HAP-1 (cell line): ENCODE data around the gene PDLIM4.
A peak's percentile ranks its signal among the peaks of the same experiment; 100 is the strongest.

Experiments used
- DNase-seq, 2 experiments: peaks; one replicate each; pipeline ENCODE4 v3.0.0-alpha.2; 2016 to 2020; ENCODE audit warnings: low spot score in 2 of 2
- H3K27me3 ChIP-seq: fragments of 250-450 bp; sonication (Bioruptor Pico); 2 replicates; pipeline ENCODE4 v1.5.1; 2020; ENCODE audit warnings: low read depth, mild to moderate bottlenecking, moderate library complexity
- H3K36me3 ChIP-seq: fragments of 250-450 bp; sonication (Bioruptor Pico); replicated peaks from 2 replicates; pipeline ENCODE4 v1.5.1; 2020; ENCODE audit warnings: mild to moderate bottlenecking
- H3K4me1 ChIP-seq: fragments of 250-450 bp; sonication (Bioruptor Pico); 2 replicates; pipeline ENCODE4 v1.5.1; 2020; ENCODE audit warnings: mild to moderate bottlenecking
- H3K4me3 ChIP-seq: fragments of 250-450 bp; sonication (Bioruptor Pico); 2 replicates; pipeline ENCODE4 v1.5.1; 2020; ENCODE audit warnings: mild to moderate bottlenecking, moderate library complexity
- H3K9me3 ChIP-seq: fragments of 250-450 bp; sonication (Bioruptor Pico); 2 replicates; pipeline ENCODE4 v1.5.1; 2020; ENCODE audit warnings: mild to moderate bottlenecking, moderate library complexity
- in situ Hi-C: fragments of 300-500 bp; cut with MboI; formaldehyde crosslinking; loops from 3 replicates; pipeline ENCODE4 v1.14.3; 2020; ENCODE audit warnings: low sequenced_read_pairs, inconsistent platforms, mixed read lengths

The PDLIM4 gene

DNA sequence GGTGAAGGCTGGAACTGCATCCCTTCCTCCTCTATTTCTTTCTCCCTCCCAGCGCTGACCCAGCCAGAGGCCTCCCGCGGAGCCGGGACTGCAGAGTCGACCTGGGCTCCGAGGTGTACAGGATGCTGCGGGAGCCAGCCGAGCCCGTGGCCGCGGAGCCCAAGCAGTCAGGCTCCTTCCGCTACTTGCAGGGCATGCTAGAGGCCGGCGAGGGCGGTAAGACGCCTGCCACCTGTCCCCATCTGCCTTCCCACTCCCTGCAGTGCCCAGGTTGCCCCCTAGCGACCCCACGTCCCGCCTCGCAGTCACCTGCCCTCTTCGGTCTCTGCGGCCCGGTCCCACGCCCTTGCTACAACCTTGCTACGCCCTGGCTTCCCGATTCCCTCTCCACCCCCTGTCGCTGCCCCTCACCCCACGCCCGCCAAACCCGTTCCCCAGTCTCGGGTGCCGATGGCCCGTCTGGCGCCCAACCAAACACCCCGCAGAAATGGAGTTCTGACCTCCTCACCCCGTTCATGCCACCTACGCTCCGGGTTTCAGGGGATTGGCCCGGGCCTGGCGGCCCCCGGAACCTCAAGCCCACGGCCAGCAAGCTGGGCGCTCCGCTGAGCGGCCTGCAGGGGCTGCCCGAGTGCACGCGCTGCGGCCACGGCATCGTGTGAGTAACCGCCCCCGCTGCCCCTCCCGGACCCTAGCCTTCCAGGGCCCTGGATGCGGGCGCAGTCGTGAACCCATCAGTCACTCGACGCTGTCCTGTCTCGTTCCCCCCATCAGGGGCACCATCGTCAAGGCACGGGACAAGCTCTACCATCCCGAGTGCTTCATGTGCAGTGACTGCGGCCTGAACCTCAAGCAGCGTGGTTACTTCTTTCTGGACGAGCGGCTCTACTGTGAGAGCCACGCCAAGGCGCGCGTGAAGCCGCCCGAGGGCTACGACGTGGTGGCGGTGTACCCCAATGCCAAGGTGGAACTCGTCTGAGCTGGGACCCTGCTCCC is 14.1 kb downstream of the PDLIM4 start:
- DNase-seq: peak in 1 of 2 experiments; percentile 4
- in situ Hi-C loops: loop anchor here (10.0 kb wide), 1 partner anchor 233 kb away; no protein-coding TSS in a partner anchor
- H3K27me3 ChIP-seq: no peaks in the 10 kb centered on the region
- no peaks in the 10 kb centered on the region for H3K4me1 ChIP-seq
- no peaks in the 10 kb centered on the region for H3K36me3 ChIP-seq
- no peaks in the 10 kb centered on the region for H3K9me3 ChIP-seq
- no peak overlapping the region for H3K4me3 ChIP-seq

DNA sequence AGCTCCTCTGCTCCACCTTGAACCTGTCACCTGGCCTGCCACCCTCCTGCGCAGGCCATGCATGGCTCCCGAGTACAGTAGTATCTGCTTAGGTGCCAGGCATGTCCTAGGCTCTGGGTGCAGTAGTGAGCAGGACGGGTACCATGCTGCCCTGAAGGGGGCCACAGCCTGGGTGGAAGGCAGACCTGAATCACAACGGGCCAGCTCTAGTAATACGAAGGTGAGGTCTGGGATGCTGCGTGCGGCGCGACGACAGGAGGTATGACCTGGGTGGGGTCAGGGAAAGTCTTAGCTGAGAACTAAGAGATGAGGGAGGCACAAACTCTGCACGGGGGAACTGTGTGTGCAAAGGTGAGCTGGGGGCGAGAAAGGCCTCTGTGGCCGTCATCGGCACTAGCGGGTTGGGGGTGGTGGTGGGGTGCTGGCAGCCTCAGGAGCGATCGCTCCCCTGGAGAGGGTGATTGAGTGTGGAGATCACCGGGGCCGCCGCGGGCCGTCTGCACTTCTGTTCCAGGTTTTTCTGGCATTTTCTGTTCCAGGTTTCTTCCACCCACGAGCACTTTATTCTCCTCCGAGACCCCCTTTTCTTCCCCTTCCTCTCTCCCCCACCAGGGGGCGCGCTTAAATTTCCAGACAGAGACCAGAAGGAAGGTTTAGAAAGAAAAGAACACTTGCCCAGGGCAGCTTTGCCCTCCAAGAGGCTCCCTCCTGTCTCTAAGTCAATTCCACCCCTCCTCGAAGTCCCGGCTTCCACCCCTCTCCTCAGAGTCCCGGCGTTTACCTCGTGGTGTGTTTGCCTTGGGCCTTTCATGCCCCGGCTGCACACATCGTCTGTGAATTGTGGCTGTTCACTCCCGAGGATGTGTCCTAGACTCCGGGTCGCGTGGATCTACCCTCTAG is 15.1 kb downstream of the PDLIM4 start:
- H3K4me1 ChIP-seq: no peaks in the 10 kb centered on the region
- DNase-seq: peak; percentile 73 to 90
- no peaks in the 10 kb centered on the region for H3K36me3 ChIP-seq
- no peak overlapping the region for H3K4me3 ChIP-seq
- H3K9me3 ChIP-seq: no peaks in the 10 kb centered on the region
- in situ Hi-C loops: loop anchor here (10.0 kb wide), 1 partner anchor 232 kb away; no protein-coding TSS in a partner anchor
- H3K27me3 ChIP-seq: no peaks in the 10 kb centered on the region

DNA sequence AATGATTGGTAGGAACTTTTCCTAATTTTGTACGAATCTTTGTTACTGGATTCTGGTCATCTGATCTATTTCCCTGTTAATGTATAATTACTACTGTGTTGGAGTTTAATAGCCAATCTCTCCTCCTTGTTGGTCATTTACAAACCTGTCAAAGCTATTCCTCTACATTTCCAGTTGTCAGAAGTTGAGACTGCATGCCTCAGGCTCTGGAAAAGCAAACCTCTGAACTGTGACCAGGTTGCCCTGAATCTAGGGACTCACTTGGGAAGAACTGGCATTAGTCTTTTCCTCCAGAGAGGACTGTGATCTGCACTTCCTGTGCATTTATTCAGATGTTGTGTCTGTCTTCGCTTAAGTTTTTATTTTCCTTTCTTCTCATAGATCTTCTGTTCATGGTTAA is 16.1 kb downstream of the PDLIM4 start:
- no peaks in the 10 kb centered on the region for H3K9me3 ChIP-seq
- no peak for DNase-seq
- no peaks in the 10 kb centered on the region for H3K36me3 ChIP-seq
- H3K4me3 ChIP-seq: no peak overlapping the region
- in situ Hi-C loops: loop anchor here (10.0 kb wide), 1 partner anchor 231 kb away; no protein-coding TSS in a partner anchor
- H3K4me1 ChIP-seq: no peaks in the 10 kb centered on the region; the same call in 1 of the 2 replicates
- no peaks in the 10 kb centered on the region for H3K27me3 ChIP-seq

DNA sequence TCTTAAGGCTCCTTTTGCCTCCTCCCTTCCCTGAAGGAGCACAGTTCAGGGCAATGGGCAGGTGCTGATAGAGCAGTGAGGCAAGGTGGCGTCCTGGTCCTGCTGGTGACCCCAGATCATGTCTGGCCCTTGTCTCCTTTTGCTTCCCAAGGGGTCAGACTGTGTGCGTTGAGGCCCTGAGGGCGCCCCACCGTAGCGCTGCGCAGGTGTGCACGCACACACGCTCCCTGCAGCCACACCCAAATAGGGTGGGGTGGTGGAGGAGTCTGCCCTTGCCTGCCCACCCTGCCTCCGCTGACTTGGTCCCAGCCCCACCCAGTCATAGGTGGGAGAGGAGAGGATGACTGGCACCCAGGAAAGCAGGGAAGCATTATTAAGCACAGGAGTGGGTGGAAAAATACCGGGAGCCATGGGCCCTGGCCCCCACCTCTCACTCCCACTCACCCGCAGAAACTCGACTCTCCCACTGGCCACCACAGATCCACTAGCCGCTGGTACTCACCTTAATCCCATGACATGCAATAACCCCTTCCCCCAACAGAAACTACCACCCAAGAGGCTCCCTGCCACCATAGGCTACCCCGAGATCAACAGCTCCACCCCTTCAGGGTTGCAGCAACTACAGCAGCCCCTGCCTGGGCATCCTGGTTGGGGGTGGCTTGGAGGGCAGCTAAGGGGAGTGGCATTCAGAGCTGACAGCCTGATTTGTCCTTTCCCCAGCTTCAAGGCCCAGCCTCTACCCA is 16.7 kb downstream of the PDLIM4 start:
- Histone ChIP-seq H3K4me1 (no peaks in the 10 kb centered on the region; the same call in 1 of the 2 replicates), H3K36me3 (no peaks in the 10 kb centered on the region), H3K4me3 (no peak overlapping the region), H3K9me3 (no peaks in the 10 kb centered on the region), H3K27me3 (no peaks in the 10 kb centered on the region)
- peak in 1 of 2 experiments; percentile 4 for DNase-seq
- in situ Hi-C loops: loop anchor here (10.0 kb wide), 1 partner anchor 231 kb away; no protein-coding TSS in a partner anchor

DNA sequence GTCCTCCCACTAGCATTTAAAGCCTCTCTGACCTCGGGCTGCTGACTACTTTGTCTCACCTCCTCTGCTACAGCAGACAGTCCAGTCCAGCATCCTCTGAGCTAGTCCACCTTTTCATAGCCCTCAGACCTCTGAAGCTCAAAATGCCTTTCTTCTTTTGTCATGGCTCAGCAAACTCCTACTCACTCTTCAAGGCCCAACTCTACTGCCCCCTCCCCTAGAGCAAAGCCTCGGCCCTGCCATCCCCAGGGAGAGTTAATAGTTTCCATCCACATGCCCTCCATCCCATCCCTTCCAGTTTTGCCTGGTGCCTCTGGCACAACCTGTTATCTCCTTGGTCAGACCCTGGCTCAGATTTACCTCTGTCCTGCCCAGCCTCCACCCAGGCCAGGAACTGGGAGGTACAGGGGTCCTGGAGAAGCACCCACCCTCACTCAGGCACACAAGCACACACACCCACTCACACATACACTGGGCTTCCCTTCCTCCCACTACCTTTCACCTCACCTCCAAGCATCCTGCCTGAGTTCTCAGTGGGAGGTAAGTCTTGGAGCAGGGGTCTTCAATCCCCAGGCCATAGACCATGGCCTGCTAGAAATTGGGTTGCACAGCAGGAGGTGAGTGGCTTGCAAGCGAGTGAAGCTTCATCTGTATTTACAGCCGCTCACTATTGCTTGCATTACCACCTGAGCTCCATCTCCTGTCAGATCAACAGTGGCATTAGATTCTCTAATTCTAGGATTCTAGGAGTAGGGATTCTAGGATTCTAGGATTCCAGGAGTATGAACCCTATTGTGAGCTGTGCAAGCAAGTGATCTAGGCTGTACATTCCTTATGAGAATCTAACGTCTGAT is 18.1 kb downstream of the PDLIM4 start:
- Histone ChIP-seq H3K9me3 (no peaks in the 10 kb centered on the region), H3K4me3 (no peak overlapping the region), H3K36me3 (no peaks in the 10 kb centered on the region), H3K27me3 (no peaks in the 10 kb centered on the region), H3K4me1 (no peaks in the 10 kb centered on the region; the same call in 1 of the 2 replicates)
- peak in 1 of 2 experiments; percentile 5 for DNase-seq
- in situ Hi-C loops: loop anchor here (10.0 kb wide), 1 partner anchor 229 kb away; no protein-coding TSS in a partner anchor

DNA sequence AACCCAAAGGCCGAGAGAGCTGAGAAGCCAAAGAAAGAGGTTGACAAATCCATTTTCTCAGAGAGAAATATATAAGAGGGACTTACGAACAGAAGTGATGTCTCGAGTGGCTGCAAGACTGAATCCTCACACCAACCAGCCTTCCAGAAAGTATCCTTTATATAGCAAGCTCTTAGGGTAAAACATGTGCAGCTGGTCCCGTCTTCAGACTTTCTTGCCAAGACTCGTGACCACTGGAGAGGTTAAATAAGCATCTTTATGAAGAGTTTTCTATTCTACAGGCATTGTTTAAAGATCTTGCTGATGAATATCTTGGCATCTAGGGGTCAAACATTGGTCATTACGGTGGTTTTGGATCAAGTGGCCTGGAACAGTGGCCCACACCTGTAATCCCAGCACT is 19.8 kb downstream of the PDLIM4 start:
- no peak for DNase-seq
- H3K4me1 ChIP-seq: no peaks in the 10 kb centered on the region; the same call in 1 of the 2 replicates
- no peaks in the 10 kb centered on the region for H3K36me3 ChIP-seq
- no peaks in the 10 kb centered on the region for H3K27me3 ChIP-seq
- in situ Hi-C loops: loop anchor here (10.0 kb wide), 1 partner anchor 228 kb away; no protein-coding TSS in a partner anchor
- no peak overlapping the region for H3K4me3 ChIP-seq
- H3K9me3 ChIP-seq: no peaks in the 10 kb centered on the region

DNA sequence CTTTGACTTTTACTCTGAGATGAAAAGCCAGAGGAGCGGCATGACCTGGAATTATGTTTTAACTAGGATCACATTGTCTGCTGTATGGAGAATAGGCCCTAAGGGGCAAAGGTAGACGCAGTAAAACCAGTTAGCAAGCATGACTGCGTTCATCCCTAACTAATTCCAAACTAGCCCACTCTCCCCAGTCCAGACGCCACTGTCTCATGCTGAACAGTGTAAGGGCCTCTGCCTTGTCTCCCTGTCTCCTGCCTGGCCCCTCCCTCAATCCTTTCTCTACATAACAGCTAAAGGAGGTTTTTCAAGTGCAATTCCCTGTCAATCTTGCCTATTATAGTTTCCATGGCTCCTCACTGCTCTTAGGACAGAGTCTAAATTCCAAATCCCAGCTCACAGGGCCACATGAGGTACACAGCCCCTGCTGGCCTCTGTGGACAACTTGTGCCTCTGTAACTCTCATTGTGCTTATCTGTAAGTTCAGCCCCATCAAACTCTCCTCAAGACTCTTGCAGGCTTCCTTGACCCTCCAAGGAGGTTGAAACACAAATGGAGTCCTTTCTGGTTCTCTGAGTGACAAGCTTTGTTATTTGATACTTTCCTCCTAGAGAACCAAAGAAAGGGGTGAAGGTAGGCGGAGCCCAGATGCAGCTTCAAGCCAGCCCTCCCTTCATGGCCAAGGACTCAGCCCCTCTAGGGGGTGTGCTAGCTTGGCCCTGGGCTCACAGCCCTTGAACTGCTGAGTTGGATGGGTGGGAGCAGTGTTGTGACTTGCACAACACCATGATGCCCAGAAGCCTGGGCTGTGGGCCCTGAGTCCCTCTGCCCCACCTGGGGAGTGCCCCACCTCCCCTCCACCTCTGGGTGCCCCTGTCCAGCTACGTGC is 20.7 kb downstream of the PDLIM4 start:
- no peaks in the 10 kb centered on the region; the same call in 1 of the 2 replicates for H3K4me1 ChIP-seq
- H3K9me3 ChIP-seq: no peaks in the 10 kb centered on the region
- H3K36me3 ChIP-seq: no peaks in the 10 kb centered on the region
- H3K27me3 ChIP-seq: no peaks in the 10 kb centered on the region
- no peak for DNase-seq
- in situ Hi-C loops: loop anchor here (10.0 kb wide), 1 partner anchor 227 kb away; no protein-coding TSS in a partner anchor
- H3K4me3 ChIP-seq: no peak overlapping the region

DNA sequence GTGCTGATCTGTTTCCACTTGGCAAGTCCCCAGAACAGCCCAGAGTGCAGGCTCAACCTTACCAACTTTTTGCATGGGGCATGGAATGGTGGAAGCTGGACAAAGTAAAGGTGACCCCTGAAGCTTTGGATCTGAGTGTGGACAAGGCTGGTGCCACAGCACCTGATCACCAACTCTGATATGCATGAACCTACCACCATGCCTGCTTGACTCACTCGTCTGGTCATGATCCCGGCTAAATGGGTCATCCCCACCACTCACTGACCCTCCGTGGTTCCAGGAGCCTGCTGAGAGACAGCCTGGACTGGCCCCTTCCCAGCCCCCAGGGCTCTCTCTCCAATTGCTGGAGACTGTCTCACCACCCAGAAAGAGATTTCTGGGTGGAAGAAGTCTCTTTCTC is 22.3 kb downstream of the PDLIM4 start:
- DNase-seq: no peak
- H3K4me1 ChIP-seq: no peaks in the 10 kb centered on the region; the same call in 1 of the 2 replicates
- H3K36me3 ChIP-seq: no peaks in the 10 kb centered on the region
- no peaks in the 10 kb centered on the region for H3K27me3 ChIP-seq
- in situ Hi-C loops: loop anchor here (10.0 kb wide), 1 partner anchor 225 kb away; no protein-coding TSS in a partner anchor
- H3K9me3 ChIP-seq: no peaks in the 10 kb centered on the region
- H3K4me3 ChIP-seq: no peak overlapping the region

DNA sequence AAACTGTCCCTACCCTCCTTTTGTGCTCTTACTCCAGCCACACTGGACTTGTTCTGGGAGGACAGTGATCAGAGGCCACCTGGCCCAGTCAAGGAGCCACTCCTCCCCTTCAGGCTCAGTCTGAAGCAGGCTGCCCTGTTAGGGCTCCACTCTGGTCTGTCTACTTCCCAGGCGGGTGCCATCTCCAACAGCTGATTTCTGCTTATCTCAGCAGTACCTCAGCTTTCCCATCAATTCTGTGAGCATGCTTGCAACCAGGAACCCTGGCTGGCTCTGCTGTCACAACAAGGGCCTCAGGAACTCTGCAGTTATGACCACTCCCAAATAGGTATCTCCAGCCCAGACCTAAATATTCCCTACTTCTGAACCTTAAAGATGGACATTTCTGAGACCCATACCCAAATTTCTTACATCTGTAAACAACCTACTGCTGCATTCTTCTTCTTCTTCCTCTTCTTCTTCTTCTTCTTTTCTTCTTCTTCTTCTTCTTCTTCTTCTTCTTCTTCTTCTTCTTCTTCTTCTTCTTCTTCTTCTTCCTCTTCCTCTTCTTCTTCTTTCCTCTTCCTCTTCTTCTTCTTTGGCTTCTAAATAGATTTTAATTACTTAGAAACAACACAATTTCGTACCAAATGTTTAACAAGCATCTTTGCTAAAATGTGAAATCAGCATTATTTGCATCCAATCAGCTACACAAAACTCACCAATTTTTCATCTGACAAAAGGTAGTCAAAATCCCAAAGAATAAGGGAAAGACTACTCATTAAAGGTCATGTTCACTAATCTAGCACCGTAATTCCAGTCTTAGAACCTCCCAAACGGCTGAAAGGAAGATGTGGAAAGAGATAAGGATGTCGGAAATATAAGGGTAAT is 23.1 kb downstream of the PDLIM4 start:
- H3K36me3 ChIP-seq: no peaks in the 10 kb centered on the region
- in situ Hi-C loops: no loop called here

DNA sequence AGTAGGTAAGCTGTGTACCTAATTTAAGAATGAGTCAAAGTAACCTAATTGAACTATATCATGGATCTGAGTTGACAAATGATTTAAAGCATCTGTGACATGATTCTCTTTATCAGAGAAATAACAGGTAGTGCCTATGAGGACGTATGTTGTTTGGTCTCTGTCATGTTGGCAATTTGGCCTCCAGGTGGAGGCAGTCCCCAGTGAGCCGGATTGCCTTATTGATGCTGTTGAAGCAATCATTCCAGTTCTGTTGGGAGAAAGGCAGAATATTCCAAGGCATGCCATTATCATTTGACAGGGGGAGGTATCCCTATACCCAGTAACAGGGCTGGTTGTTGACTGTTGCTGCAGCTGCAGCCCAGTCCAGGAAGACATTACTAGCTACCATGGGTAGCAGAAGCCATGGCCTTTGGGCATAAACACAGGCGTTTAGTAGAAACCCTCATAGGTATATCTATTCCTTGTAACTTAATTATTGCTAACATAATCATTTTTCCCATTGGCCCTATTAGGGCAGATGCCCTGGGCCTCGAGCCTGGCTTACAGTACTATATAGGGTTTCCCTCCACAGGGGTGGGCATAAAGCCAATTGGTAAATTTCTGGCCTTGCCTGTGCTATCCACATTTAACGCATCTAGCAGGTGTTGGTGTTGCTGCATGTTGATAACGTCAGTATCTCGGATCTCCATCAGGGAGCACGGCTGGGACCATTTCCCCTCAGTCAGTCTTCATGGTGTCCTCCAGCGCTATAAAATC is 24.5 kb downstream of the PDLIM4 start:
- in situ Hi-C loops: no loop called here
- no peaks in the 10 kb centered on the region for H3K9me3 ChIP-seq
- no peaks in the 10 kb centered on the region for H3K36me3 ChIP-seq
- H3K4me1 ChIP-seq: no peaks in the 10 kb centered on the region; the same call in 1 of the 2 replicates
- H3K27me3 ChIP-seq: no peaks in the 10 kb centered on the region
- DNase-seq: no peak
- no peak overlapping the region for H3K4me3 ChIP-seq

More for the DNA sequence above, 23.1 kb downstream of the PDLIM4 start:
- DNase-seq: no peak
- Histone ChIP-seq H3K9me3 (no peaks in the 10 kb centered on the region), H3K4me3 (no peak overlapping the region), H3K4me1 (no peaks in the 10 kb centered on the region; the same call in 1 of the 2 replicates), H3K27me3 (no peaks in the 10 kb centered on the region)
